Inflammatory macrophage treated with lipopolysaccharide for 1 hour (primary cell): ENCODE results near the gene PLK5.
"Not testable (repeated sequence)": the region's sequence is repeated elsewhere in the genome, so short reads cannot be mapped to it uniquely, and the experiment has no call there.

Experiments used
- DNase-seq, 2 donors: peaks; one replicate each; pipeline ENCODE4 v3.0.0-alpha.2; 2020 to 2022

PLK5 gene

DNA sequence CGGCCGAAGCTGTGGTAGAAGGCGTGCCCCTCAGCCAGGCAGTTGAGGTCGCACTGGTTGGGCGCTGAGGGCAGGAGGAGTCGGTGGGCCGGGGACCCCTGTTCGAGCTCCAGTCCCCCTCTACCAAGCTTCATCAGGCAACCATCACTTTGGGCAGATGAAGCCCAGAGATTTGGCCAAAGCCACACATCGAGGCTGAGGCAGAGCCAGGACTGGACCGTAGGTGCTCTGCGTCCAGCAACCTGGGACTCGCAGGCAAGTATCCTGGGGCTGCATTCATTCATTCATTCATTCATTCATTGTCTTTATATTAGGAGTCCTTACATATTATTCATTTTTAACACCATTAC lies 15.4 kb upstream of the PLK5 start:
- no peak for DNase-seq

DNA sequence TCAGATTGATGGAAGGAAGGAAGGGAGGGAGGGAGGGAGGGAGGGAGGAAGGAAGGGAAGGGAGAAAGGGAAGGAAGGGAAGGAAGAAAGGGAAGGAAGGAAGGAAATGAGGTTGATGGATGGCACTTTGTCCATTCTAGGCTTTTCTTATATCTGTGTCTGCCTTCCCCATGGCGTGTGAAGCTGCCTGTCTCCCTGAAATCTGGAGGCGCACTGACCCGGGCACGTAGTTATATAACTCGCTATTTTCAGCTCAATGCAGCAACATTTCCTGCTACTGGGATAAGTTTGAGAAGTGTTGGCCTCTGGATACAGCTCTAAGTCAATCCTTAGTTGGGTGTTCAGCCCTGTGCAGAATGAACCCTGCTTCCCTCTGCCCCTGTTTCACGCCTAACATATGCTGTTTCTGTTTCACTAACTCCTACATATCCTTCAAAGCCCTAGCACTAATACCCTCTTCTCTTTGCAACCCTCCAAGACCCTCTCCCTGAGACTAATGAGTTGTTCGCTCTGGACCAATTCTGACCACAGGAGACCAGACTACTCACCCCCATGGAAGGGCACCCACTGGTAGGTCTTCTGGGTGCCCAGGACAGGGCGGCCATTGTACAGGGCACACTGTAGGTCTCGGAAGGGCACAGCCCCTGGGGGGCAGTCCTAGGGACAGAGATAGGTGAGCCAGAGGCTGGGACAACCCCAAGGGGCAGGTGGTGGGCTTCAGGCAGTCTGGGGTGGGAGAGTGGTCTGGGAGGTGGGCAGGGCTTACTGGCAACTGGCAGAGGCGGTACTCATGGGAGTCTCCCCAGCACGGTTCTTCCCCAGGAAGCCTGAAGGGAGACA lies 14.1 kb upstream of the PLK5 start:
- no peak for DNase-seq

DNA sequence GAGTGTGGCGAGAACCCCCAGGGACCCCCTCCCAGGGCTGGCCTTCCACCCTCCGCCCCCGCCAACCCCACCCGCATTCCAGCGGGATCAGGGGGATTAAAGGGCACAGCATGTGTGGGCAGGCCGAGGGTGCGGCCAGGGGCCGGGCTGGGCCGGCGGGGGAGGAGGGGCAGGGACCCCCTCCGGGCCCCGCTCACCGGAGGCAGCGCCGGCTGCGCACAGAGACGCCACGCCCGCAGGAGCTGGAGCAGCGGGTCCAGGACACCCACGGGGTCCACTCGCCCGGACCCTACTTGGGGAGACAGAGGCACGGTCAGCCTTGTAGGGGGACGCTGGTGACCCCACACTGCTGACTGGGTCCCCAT lies 13.5 kb upstream of the PLK5 start:
- DNase-seq, result no peak

DNA sequence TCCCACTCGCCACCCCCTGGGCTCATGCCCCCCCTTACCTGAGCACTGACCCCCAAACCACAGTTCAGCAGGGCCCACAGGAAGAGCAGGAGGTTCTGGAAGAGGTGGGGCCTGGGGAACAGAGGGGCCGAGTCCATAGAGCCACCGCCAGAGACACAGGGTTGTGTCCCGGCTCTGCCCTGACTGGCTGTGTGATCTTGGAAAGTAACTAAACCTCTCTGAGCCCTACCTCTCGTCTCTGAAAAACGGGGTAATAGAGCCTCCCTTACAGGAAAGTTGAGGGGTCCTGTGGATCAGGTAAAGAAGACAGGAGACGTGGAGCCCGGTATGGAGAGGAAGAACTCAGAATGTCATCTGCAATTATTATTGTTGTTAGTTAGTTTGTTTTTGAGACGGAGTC lies 13.1 kb upstream of the PLK5 start:
- DNase-seq, result no peak

DNA sequence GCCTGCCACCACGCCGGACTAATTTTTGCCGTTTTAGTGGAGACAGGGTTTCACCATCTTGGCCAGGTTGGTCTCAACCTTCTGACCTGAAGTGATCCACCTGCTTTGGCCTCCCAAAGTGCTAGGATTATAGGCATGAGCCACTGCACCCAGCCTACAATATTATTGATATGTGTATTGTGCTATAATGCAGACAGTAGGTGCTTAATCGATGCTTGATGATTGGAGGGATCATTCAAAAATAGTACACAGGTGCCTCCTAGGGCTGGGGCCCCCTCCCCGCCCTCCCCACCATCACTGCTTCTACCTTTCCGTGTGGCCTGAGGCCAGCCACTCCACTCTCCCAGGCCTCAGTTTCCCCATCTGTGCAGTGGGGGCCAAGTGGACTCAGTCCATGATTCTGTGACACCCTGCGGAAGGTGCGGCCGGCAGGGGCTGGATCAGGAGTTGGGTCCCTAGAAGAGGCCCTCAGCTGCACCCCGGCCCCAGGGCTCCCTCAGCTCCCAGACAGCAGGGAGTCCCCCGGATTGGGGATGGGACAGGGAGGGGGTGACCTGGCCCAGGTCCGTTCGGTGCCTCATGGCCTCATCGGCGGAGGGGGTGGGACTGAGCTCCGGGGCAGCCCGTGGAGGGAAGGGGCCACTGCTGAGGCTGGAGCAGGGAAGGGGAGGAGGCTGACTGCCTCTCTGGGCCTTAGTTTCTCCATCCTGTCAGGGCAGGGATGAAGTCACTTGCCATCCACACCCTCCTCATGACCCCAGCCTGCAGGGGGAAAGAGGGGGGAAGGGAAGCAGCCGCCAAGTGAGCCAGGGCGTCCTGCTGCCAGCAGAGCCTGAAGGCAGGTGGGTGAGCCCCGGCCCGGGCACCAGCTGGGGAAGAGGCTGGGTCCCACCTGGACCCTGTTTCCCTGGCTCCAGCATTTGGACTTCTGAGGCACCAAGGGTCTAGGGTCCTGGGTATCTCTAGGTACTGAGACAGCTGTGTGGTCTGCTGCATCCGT lies 12.3 kb upstream of the PLK5 start:
- DNase-seq, result no peak

DNA sequence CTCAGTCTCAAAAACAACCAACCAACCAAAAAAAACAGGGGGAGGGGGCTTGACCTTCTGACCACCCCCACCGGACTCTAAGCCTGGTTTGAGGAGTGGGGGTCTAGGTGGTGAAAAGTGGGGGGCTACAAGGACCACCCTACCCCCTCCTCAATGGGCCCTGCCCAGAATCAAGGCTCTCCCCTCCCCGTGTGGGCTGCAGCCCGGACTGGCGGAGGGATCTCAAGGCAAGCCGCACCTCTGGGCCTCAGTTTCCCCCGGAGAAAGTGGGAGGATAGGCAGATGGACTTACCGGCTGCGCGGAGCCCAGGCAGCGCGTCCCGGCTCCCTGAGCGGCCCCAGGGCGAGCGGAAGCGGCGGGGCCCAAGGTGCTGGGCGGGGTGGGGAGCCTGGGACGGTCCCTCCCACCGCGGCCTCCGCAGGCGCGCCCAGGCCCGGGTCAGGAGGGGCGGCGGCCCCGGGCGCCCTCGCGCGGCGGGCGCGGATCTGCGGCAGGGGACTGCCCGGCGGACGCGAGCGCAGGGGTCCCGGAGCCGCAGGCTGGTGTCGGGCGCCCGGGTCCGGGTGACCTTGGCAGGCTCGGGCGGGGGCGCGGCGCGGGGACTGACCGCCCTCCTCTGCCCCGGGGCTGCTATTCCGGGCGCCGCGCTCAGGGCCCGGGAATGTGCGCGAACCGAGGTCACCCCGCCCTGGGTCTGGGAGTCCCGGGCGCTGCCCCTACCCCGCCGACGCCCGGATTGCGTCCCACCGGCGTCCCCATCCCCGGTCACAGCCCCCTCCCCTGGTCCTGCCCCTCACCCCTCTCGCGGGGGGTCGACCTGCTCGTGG lies 11.0 kb upstream of the PLK5 start, which contains the start of gene ADAMTSL5:
Gene ADAMTSL5 (minus strand): TSS at position 349 of the 828 bp plus-strand sequence. CDS start 2,076 bp downstream, outside the sequence.
- DNase-seq, result peak; percentile 35 to 51

DNA sequence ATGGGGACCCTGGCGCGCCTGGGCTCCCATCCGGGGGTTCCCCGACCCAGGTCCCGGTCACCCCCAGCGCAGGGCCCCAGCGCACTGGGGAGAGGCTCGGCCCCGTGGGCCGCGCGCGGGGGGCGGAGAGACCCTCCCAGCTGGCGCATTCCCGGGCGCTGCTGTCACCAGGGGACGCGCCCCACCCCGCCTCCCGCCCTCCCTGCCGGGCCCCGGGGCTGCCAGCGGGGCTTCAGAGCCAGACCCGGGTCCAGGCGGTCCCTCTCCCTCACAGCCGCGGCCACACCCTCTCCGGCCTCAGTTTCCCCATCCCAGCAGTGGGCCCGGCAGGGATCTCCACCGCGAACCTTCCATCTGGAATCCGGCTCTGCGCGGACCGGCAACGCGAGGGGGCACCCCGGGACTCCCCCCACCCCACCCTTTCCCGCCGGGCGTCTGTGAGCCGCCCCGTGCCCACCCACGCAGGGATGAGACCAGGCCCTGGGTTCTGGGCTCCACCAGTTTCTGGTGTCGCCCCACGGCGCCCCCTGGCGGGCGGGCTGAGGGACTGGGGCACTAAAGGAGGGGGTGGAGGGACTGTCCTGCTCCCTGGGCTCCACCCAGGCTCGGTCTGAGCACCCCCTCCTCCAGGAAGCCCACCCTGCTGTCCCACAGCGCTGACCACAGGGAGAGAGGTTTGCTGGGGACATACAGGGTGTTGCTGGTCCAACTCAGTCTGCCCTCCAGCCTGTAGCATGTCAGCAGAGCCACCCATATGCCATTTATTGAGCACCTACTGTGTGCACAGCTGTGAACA lies 10.2 kb upstream of the PLK5 start:
- DNase-seq, result peak; percentile 54 to 67

DNA sequence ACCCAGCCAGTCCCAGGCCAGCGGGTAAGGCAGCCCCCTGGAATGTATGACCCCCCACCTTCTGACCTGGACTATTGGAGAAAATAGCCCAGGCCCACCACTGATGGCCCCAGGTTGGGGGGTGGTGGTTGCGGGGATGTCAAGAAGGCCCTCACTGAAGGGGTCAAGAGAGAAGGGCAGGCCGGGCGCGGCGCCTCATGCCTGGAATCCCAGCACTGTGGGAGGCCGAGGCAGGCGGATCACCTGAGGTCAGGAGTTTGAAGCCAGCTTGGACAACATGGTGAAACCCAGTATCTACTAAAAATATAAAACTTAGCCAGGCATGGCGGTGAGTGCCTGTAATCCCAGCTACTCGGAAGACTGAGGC lies 9.6 kb upstream of the PLK5 start:
- no peak for DNase-seq

DNA sequence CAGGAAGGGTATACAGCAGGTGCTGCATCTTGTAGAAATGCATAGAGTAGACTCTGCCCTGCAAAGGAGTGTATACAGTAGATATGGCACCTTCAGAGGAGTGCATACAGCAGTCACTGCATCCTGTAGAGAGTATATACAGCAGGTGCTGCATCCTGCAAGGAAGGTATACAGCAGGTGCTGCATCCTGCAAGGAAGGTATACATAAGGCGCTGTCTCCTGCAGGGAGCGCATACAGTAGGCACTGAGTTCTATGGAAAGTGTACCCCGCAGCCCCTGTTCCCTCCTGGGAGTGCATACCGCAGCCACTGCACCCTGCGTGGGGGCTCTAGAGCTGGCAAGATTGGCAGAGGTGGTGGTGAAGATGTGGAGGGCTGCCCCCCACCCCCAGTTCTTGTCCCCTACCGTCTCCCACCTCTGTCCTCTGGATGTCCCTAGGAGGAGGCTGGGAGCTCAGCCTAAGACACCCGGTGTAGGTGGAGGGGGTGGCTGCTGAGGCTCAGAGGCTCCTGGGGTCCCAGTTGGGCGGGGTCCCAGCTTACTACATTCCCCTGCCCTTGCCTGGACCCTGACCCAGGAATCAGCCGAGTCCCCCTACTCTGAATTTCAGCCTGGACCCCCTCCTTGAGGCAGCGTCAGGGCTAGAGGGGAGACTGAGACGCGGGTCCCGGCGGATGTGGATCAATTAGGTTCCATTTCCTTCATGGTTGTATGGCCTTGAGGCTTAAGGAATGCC lies 8.7 kb upstream of the PLK5 start:
- DNase-seq, result no peak

DNA sequence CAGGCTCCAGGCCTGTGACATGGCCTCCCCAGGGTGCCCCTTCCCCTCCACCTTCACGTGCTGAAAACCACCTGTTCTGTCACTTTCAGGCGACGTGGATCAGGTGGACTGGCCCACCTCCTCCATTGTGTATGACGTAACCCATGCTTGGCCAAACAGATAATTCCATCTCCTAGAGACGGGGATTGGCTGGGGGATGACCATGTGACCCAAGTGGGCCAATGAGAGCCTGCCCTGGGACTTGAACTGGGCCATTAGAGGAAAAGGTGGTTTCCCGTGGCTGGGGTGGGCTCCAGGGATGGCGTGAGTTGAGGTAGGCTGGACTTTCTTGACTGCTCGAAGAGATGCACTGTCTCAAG lies 7.5 kb upstream of the PLK5 start:
- no peak for DNase-seq

DNA sequence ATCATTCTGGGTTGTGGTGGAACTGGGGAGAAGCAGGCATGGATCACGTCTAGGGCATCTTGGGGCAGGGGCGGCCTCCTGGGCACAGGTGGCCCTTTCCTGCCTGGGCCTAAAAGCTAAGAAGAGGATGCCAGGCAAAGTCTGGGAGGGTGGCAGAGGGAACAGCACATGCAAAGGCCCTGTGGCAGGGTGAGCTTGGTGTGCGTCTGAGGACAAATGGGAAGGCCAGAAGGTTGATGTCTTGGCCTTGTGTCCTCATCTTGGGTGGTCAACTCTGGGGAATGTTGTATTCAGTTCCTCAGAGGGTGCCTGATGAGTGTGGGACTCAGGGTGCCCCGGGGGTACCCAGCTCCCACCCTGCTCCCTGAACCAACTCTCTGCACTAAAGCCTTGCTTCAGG lies 5.4 kb upstream of the PLK5 start:
- DNase-seq, result no peak

DNA sequence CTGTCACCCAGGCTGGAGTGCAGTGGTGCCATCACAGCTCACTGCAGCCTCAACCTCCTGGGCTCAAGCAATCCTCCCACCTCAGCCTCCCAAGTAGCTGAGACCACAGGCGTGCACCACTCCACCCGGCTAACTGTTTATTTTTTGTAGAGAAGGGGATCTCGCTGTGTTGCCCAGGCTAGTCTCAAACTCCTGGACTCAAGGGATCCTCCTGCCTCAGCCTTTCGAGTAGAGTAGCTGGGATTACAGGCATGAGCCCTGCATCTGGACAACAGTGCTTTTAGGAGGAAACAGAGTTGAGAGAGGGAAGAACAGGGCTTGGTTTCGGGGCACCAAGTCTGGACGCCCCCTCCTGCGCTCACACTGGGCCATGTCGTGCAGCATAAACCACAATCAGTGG lies 4.1 kb upstream of the PLK5 start:
- DNase-seq, result not testable (repeated sequence)

DNA sequence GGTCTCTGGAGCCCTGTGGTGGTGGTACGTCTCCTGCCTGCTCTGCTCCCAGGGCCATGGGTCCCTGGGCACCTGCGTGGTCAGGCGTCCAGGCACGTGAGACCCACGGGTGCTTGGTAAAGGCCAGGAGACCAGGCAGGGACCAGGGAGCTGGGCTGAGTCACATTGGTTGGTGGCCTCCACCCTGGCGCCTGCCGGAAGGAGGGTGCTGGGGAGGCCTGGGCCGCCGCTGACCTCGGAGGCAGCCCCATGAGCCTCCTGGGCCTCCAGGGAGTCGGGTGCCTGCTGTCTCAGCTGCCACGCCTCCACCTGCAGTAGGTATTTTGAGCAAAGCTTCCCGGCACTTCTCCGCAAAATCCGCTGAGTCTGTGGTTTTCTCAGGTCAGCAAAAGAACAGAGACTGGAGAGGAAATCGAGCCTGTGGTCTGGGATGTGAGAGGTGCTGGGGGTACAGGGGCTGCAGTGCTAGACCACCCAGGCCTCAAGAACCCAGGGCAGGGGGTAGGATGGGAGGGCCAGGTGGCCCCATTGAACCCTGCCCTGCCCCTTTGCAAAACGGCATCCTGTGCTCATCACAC lies 3.6 kb upstream of the PLK5 start:
- DNase-seq, result no peak

DNA sequence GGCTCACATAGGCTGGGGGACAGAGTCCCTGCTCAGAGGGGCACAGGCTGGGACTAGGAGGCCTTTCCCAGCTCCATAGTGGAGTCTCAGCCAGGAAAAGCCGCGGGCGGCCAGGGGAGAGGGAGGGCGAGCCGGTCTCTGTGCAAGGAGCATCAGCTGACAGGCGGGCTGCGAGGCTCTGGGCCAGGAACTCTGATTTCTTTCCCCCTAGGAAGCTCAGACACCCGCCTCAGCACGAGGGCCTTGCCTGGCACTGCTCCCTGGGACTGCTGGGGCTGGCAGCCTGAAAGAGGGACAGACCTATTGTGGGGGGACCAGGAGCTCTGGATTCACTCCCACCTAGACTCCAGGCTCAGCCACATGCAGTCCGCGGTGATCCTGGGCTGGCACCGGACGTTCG lies 2.2 kb upstream of the PLK5 start:
- DNase-seq, result no peak

DNA sequence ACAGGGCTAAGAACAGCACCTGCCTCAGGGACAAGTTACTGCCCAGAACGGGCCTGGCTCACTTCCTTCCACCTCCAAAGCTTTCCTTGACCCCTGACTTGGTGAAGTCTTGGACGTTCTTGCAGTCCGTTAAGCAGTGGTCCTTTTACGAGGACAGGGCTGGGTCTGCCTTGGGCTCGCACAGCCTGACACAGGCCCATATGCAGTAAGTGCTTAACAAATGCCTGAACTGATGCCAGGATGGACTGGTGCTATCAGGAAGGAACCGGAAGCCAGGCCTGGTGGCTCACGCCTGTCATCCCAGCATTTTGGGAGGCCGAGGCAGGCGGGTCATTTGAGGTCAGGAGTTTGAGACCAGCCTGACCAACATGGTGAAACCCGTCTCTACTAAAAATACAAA lies 1.8 kb upstream of the PLK5 start:
- no peak for DNase-seq

DNA sequence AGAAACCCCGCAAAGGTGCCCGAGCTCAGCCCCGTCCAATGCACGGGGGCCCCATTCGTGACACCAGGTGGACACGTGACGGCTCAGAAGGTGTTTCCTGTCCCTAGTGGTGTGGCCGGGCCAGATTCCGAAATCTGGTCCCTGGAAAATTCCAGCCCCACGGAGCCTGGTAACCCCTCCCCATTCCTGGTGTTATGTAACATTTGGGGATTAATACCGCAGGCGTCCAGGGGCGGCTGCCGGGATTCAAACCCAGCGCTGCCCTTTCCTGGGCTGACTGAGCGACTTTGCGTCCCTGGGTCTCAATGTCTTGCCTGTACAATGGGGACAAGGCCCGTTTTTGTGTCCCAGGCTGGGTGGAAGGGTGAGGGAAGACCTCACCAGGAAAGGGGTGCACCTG lies 1.0 kb upstream of the PLK5 start:
- DNase-seq, result no peak

DNA sequence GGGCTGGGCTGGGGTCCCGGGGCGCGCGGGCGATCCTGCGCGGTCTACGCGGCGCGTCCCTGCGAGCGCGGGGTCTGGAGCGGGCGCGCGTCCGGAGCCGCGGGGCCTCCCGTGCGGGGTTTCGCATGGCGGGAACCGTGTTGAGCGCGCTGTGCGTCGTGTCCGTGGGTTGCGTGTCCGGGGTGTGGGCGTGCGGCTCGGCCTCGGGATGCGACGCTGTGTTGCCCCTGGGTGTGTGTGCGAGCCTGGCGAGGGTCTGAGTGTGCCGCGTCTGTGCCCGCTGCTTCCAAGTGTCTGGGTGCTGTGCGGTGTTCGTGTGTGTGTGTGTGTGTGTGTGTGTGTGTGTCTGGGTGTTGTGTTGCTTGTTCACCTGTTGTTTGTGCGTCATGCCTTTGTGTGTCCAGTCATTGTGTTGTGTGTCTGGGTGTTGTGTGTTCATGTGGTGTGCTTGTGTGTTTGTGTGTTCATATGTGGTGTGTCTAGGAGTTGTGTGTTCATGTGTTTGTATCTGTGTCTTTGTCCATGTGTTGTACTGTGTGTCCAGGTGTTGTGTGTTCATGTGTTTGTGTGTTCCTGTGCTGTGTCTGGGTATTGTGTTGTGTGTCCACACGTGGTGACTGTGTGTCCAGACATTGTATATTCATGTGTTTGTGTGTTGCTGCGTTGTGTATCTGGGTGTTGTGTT lies 552 bp downstream of the PLK5 start:
- no peak for DNase-seq

DNA sequence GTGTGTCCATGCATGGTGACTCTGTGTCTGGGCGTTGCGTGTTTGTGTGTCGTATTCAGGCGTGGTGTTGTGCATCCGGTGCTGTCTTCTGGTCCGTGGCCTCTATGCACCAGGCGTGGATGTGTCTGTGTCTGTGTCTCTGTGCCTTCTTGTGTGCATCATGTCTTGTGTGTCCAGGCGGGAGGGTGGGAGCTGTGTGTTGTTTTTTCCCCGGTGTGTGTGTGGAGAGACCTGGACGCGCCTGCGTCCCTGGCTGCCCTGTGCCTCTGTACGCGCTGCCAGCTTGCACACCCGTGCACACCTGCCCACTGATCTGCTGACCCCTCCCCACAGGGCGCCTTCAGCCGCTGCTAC lies 1.1 kb downstream of the PLK5 start:
- DNase-seq, result no peak

DNA sequence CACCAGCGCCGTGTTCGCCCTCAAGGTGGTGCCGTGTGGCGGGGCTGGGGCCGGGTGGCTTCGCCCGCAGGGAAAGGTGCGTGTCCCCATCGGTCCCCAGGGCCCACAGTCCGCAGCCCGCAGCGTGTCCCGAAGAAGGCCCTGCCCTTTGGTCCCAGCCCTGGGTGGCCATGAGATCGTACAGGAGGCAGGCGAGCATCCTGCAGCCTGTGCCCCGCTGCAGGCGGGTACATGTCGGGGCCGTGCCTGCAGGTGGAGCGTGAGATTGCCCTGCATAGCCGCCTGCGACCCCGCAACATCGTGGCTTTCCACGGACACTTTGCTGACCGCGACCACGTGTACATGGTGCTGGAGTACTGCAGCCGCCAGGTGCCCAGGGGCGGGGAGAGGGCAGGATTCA lies 1.5 kb downstream of the PLK5 start:
- no peak for DNase-seq

DNA sequence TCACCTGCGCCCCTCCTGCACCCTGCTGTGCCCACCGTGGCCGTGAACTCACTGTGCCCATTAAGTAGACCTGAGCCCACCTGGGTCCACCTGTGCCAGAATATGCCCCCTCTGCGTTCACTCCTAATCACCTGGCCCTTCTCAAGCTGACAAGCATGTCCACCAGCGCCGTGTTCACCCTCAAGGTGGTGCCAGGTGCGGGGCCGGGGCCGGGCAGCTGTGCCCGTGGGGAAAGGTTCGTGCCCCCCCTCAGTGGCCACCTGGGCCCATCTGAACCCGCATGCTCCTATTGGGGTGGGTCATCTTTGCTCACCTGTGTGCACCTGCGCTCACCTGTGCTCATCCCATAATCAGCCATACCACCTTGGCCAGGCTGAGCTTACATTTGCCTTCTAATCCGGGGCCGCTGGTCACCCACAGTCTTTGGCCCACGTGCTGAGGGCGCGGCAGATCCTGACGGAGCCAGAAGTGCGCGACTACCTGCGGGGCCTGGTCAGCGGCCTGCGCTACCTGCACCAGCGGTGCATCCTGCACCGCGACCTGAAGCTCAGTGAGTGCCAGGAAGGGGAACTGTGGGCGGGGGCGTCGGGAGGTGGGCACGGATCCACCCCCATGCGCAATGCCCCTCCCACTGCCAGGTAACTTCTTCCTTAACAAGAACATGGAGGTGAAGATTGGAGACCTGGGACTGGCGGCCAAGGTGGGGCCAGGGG lies 2.3 kb downstream of the PLK5 start:
- no peak for DNase-seq
